Stimulated activated naive CD8-positive, alpha-beta T cell treated with anti-CD3 and anti-CD28 coated beads, Interleukin-15, amount 100 ng/mL, for 72 hours (primary cell): ENCODE data around the gene FNBP1L.

Experiments
- ATAC-seq: fragments of 150-1000 bp; cut with Tn5 transposase; 2 replicates; pipeline ENCODE4 v1.10.0; 2021; ENCODE audit warnings: mild to moderate bottlenecking, moderate library complexity
- DNase-seq, 2 donors: peaks; one replicate each; pipeline ENCODE4 v3.0.0; 2021 to 2022
- H3K27ac Mint-ChIP-seq, 2 donors: one replicate each; pipeline ENCODE4 v1.8.0; 2022; ENCODE audit warnings: mild to moderate bottlenecking in 2 of 2, mixed read lengths in 2 of 2, moderate library complexity in 2 of 2
- H3K27me3 Mint-ChIP-seq: one replicate; pipeline ENCODE4 v1.8.0; 2022; ENCODE audit warnings: mixed read lengths
- H3K4me1 Mint-ChIP-seq: one replicate; pipeline ENCODE4 v1.8.0; 2022; ENCODE audit warnings: mild to moderate bottlenecking, mixed read lengths
- H3K4me3 Mint-ChIP-seq, 2 donors: one replicate each; pipeline ENCODE4 v1.8.0; 2022; ENCODE audit warnings: mild to moderate bottlenecking in 2 of 2, mixed read lengths in 2 of 2, moderate library complexity in 1 of 2
- H3K9me3 Mint-ChIP-seq, 2 donors: one replicate each; pipeline ENCODE4 v1.8.0; 2022; ENCODE audit warnings: mixed read lengths in 2 of 2

The FNBP1L gene

DNA sequence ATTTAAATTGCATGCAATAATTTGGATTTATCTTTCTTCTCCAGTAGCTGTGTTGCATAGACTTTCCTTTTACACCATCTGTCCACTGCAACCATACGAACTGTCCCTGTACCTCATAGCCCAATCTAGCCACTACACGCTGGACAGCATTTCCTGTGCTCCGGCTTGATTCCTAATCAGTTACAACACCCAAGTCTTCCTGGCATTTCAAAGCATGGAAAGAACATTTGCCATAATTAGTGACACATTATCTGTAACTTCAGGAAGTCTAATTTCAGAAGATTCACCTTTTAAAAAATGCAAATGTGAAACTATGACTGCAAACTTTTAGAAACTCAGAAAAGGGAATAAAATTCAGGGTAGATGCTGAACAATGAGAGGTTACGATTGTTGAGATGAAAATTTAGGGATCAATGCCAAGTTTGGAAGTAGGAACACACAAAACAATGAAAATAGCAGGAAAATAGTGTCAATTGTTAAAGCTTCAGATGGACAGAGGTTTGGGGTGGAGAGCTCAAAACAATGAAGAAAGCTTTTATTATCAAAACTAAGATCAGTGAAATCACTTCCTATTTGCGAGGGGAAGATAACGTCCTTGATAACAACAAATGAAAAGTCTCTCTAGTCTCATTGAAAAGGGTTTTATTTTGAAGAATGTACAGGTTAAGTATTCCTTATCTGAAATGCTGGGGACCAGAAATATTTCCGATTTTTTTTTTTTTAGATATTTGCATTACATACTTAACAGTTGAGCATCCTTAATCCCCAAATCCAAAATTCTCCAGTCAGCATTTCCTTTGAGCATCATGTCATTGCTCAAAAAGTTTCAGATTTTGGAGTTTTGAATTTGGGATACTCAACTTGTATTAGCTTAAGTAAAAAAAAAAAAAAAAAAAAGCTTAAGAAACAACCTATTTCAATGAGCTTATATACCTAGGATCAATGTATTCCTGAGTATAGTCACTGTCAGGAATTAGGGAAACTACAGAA, 107.3 kb downstream of the FNBP1L start:
- DNase-seq (no peak), ATAC-seq (no peak)
- H3K4me3 Mint-ChIP-seq: no peak overlapping the region
- H3K9me3 Mint-ChIP-seq: no peaks in the 10 kb centered on the region
- H3K4me1 Mint-ChIP-seq: peaks cover 9% of the 10 kb centered on the region
- H3K27ac Mint-ChIP-seq: no peak overlapping the region
- H3K27me3 Mint-ChIP-seq: no peaks in the 10 kb centered on the region

DNA sequence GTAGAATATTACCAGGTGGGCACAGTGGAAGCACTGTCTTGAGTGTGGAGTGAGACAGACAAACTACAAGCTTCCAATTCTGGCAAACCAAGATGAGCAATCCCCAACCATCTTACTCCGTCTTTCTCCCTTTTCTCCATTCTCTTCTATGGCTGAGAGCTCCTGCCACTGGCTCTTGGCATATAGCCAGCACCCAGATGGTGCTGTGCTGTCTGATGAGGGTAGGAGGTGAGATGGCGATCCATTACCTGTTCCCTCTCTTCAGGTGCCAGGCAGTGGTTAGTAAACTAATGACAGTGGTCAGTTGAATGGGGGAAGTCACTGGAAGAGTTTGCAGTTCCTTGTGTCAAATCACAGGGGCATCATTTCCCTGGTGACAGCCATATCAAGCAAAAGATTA, 108.4 kb downstream of the FNBP1L start:
- Mint-ChIP-seq H3K9me3 (no peaks in the 10 kb centered on the region), H3K4me3 (no peak overlapping the region), H3K27ac (no peak overlapping the region), H3K27me3 (no peaks in the 10 kb centered on the region), H3K4me1 (peaks cover 9% of the 10 kb centered on the region)
- DNase-seq: no peak
- no peak for ATAC-seq

- Mint-ChIP-seq H3K4me1 (peaks cover 9% of the 10 kb centered on the region), H3K4me3 (no peak overlapping the region), H3K9me3 (no peaks in the 10 kb centered on the region), H3K27ac (no peak overlapping the region), H3K27me3 (no peaks in the 10 kb centered on the region)
- no peak for ATAC-seq
- DNase-seq: no peak
Measured at GRCh38 chr1:93559045-93559444, 111.1 kb downstream of the FNBP1L start.

GRCh38 chr1:93559695-93560094, 111.8 kb downstream of the FNBP1L start:
- no peaks in the 10 kb centered on the region for H3K27me3 Mint-ChIP-seq
- ATAC-seq (no peak), DNase-seq (no peak)
- H3K9me3 Mint-ChIP-seq: no peaks in the 10 kb centered on the region
- H3K4me1 Mint-ChIP-seq: peaks cover 7% of the 10 kb centered on the region
- no peak overlapping the region for H3K4me3 Mint-ChIP-seq
- H3K27ac Mint-ChIP-seq: no peak overlapping the region

DNA sequence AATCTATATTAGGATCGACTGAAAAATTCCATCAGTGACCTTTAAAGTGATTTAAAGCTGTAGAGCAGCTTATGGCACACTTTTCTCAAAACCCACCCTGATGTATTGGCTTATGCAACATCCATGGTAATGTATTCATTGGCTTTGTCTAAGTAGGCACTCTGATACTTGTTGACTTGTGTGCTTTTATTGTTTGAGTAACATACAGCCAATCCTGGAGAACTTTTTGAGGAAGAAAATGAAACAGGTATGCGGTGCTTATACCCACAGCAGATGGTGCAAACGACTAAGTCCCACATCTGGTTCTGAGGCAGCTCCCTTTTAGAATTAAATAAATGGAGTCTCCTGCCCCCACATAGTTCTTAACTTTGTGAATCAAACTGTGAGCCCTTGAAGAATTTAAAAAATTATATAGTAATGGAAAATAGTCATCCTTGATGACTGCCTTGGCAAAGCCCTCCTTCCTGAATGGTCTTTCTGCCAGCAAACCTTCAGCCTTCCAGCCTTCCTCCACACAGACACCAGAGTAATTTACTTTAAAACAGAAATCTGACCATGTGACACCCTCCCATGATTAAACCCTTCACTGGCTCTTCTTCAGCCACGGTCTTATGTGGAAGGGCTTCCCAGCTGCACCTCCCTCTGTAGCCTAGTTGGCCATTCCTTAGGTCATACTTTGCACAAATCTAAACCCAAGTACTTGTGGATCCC, 117.7 kb downstream of the FNBP1L start:
- no peaks in the 10 kb centered on the region for H3K27me3 Mint-ChIP-seq
- ATAC-seq (no peak), DNase-seq (no peak)
- H3K4me3 Mint-ChIP-seq: no peak overlapping the region
- no peak overlapping the region for H3K27ac Mint-ChIP-seq
- H3K9me3 Mint-ChIP-seq: no peaks in the 10 kb centered on the region
- no peaks in the 10 kb centered on the region for H3K4me1 Mint-ChIP-seq

- DNase-seq (no peak), ATAC-seq (no peak)
- Mint-ChIP-seq H3K27ac (no peak overlapping the region), H3K27me3 (no peaks in the 10 kb centered on the region), H3K9me3 (no peaks in the 10 kb centered on the region), H3K4me1 (no peaks in the 10 kb centered on the region), H3K4me3 (no peak overlapping the region)
Measured at GRCh38 chr1:93566227-93566626, 118.3 kb downstream of the FNBP1L start.

GRCh38 chr1:93567255-93567918, 119.5 kb downstream of the FNBP1L start:
- Mint-ChIP-seq H3K27ac (no peak overlapping the region), H3K4me1 (no peaks in the 10 kb centered on the region), H3K4me3 (no peak overlapping the region), H3K9me3 (no peaks in the 10 kb centered on the region), H3K27me3 (no peaks in the 10 kb centered on the region)
- DNase-seq (no peak), ATAC-seq (no peak)

GRCh38 chr1:93569489-93569888, 121.6 kb downstream of the FNBP1L start:
- Mint-ChIP-seq H3K27me3 (no peaks in the 10 kb centered on the region), H3K9me3 (no peaks in the 10 kb centered on the region), H3K4me3 (no peak overlapping the region), H3K27ac (no peak overlapping the region), H3K4me1 (no peaks in the 10 kb centered on the region)
- ATAC-seq: peak; percentile 15
- no peak for DNase-seq

DNA sequence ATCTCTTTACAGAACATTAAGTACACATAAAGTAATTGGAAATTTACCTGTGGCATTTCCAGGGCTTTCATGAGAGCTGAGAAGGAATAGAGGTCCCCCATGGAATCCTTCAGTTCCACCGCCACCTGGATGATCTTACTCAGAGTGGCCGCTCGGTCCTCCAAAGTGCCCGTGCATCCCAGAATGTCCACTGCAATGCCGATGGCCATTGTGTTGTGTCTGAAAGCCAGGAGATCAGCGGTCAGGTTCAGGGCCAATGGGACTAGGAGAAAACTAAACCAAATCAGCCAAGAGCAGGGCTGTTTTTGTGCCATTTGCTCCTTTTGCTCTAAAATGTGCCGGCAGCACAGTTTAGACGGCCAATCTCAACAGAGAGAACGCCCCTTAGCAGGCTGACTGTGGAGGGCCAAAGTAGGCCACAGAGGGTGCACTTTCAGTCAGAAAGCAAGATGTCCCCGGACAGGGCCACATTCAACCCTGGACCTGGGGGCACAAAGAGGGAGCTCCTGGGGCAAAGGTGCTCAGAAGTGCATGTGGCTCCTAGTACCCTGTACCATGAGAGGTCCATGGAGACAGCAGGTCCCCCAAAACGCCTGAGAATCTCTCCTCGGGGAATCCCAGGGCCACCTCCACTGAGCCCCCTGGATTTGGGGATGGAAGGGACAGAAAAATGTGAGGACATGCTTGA, 123.8 kb downstream of the FNBP1L start:
- ATAC-seq (no peak), DNase-seq (no peak)
- Mint-ChIP-seq H3K4me3 (no peak overlapping the region), H3K27ac (peak overlapping the region in 1 of 2 donors; percentile 23), H3K27me3 (no peaks in the 10 kb centered on the region), H3K9me3 (no peaks in the 10 kb centered on the region), H3K4me1 (no peaks in the 10 kb centered on the region)

GRCh38 chr1:93573940-93574469, 126.1 kb downstream of the FNBP1L start:
- DNase-seq: no peak
- Mint-ChIP-seq H3K27ac (no peak overlapping the region), H3K27me3 (no peaks in the 10 kb centered on the region), H3K9me3 (no peaks in the 10 kb centered on the region), H3K4me3 (no peak overlapping the region), H3K4me1 (no peaks in the 10 kb centered on the region)
- ATAC-seq: no peak

- H3K4me1 Mint-ChIP-seq: no peaks in the 10 kb centered on the region
- H3K4me3 Mint-ChIP-seq: no peak overlapping the region
- ATAC-seq: no peak
- no peak overlapping the region for H3K27ac Mint-ChIP-seq
- DNase-seq: no peak
- H3K9me3 Mint-ChIP-seq: no peaks in the 10 kb centered on the region
- no peaks in the 10 kb centered on the region for H3K27me3 Mint-ChIP-seq
Measured at GRCh38 chr1:93574511-93574910, 126.6 kb downstream of the FNBP1L start.

DNA sequence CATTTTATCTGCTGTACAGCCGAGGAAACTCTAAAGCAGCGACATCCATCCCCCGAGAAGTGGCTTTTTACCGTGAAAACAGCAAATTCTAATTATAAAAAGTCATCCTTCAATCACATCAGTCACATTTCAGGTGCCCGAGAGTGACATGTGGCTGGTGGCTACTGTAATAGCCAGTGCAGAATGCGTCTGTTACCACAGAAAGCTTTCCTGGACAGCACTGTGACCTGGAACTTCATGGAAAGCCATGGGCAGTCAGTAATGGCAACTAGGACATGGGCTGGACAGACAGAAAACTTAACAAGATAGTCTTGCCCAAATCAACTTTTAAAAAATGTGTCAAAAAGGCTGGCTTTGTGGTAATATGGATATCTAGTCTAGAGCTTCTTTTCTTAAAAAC, 127.1 kb downstream of the FNBP1L start:
- H3K27me3 Mint-ChIP-seq: no peaks in the 10 kb centered on the region
- H3K9me3 Mint-ChIP-seq: no peaks in the 10 kb centered on the region
- ATAC-seq (no peak), DNase-seq (no peak)
- no peak overlapping the region for H3K27ac Mint-ChIP-seq
- no peaks in the 10 kb centered on the region for H3K4me1 Mint-ChIP-seq
- no peak overlapping the region for H3K4me3 Mint-ChIP-seq

- H3K4me1 Mint-ChIP-seq: no peaks in the 10 kb centered on the region
- no peak overlapping the region for H3K27ac Mint-ChIP-seq
- ATAC-seq: no peak
- no peaks in the 10 kb centered on the region for H3K27me3 Mint-ChIP-seq
- H3K9me3 Mint-ChIP-seq: no peaks in the 10 kb centered on the region
- no peak for DNase-seq
- no peak overlapping the region for H3K4me3 Mint-ChIP-seq
Measured at GRCh38 chr1:93575621-93576284, 127.8 kb downstream of the FNBP1L start.

GRCh38 chr1:93576346-93576745, 128.4 kb downstream of the FNBP1L start:
- Mint-ChIP-seq H3K4me1 (no peaks in the 10 kb centered on the region), H3K27ac (no peak overlapping the region), H3K9me3 (no peaks in the 10 kb centered on the region)

DNA sequence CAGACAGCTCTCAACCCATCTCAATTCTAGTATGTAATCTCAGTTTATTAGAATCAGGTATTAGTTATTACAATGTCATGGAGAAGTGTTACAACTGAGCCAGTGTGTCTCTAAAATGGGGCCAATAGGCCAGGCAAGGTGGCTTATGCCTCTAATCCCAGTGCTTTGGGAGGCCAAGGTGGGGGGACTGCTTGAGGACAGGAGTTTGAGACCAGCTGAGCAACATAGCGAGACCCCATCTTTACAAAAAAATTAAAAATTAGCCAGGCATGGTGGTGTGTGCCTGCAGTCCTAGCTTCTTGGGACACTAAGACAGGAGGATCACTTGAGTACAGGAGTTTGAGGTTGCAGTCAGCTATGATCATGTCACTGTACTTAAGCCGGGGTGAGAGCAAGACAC, 128.8 kb downstream of the FNBP1L start:
- Mint-ChIP-seq H3K9me3 (no peaks in the 10 kb centered on the region), H3K4me3 (no peak overlapping the region), H3K27ac (no peak overlapping the region), H3K27me3 (no peaks in the 10 kb centered on the region), H3K4me1 (no peaks in the 10 kb centered on the region)
- ATAC-seq (no peak), DNase-seq (no peak)

More at GRCh38 chr1:93576346-93576745, 128.4 kb downstream of the FNBP1L start:
- Mint-ChIP-seq H3K4me3 (no peak overlapping the region), H3K27me3 (no peaks in the 10 kb centered on the region)
- ATAC-seq (no peak), DNase-seq (no peak)
